HEK293 (cell line): ENCODE data around the gene KANSL1.

ENCODE experiments used
- CTCF ChIA-PET: fragments of 350-600 bp; formaldehyde crosslinking; extraction: SDS; loops from one replicate; lab custom pipeline; 2021; ENCODE audit warnings: antibody characterized with exemption; lab: Yijun Ruan, JAX
- POLR2A ChIA-PET: fragments of 300-600 bp; formaldehyde crosslinking; extraction: SDS; loops from one replicate; lab custom pipeline; 2020; ENCODE audit warnings: antibody characterized with exemption, inconsistent platforms; lab: Yijun Ruan, JAX
- H3K27ac ChIP-seq: fragments of 200-500 bp; sonication (Bioruptor generic); 2 replicates; pipeline ENCODE4 v1.5.1; 2014; ENCODE audit warnings: low read depth, low read length, control low read depth, inconsistent platforms; ENCODE audit errors: extremely low read depth
- H3K36me3 ChIP-seq, 2 experiments: fragments of 200-500 bp in 1 of 2; sonication (Bioruptor generic) in 1 of 2; 1 replicate in 1 of 2; 2 replicates in 1 of 2; pipeline ENCODE4 v1.5.1; 2014 to 2017; ENCODE audit warnings: inconsistent platforms in 2 of 2, low read length in 2 of 2; ENCODE audit not compliant: control insufficient read depth in 2 of 2, insufficient read depth in 1 of 2
- H3K4me1 ChIP-seq: fragments of 200-500 bp; sonication (Bioruptor generic); 2 replicates; pipeline ENCODE4 v1.5.1; 2014; ENCODE audit warnings: mild to moderate bottlenecking, low read length, inconsistent platforms; ENCODE audit not compliant: control insufficient read depth, insufficient read depth
- H3K4me3 ChIP-seq: 2 replicates; pipeline ENCODE4 v1.5.1; 2011; ENCODE audit warnings: low read depth, mild to moderate bottlenecking, control low read depth, low read length, moderate library complexity
- H3K9me3 ChIP-seq: fragments of 200-500 bp; sonication (Bioruptor generic); 2 replicates; pipeline ENCODE4 v1.5.1; 2014; ENCODE audit warnings: low read depth, low read length, inconsistent platforms; ENCODE audit not compliant: control insufficient read depth, insufficient read depth
- SCRT1 ChIP-seq: fragments of 450-650 bp; formaldehyde crosslinking; IDR thresholded peaks from 2 replicates; pipeline ENCODE4 v1.5.1; 2016; ENCODE audit warnings: missing biosample characterization, missing genetic modification characterization, borderline replicate concordance
- ZBTB7A ChIP-seq: fragments of 450-650 bp; formaldehyde crosslinking; IDR thresholded peaks from 2 replicates; pipeline ENCODE4 v1.5.1; 2016; ENCODE audit warnings: low read depth, missing biosample characterization, missing genetic modification characterization
- ZNF214 ChIP-seq: fragments of 450-650 bp; formaldehyde crosslinking; IDR thresholded peaks from 2 replicates; pipeline ENCODE4 v1.5.1; 2017; ENCODE audit warnings: missing biosample characterization, mild to moderate bottlenecking, missing genetic modification characterization, borderline replicate concordance
- ZNF292 ChIP-seq: fragments of 450-650 bp; formaldehyde crosslinking; IDR thresholded peaks from 2 replicates; pipeline ENCODE4 v1.5.1; 2016; ENCODE audit warnings: low read depth, missing biosample characterization, missing genetic modification characterization, borderline replicate concordance
- ZNF561 ChIP-seq: fragments of 450-650 bp; IDR thresholded peaks from 2 replicates; pipeline ENCODE4 v1.5.1; 2018; ENCODE audit warnings: missing biosample characterization, missing genetic modification characterization, borderline replicate concordance
- ZNF621 ChIP-seq: fragments of 450-650 bp; formaldehyde crosslinking; IDR thresholded peaks from 2 replicates; pipeline ENCODE4 v1.5.1; 2017; ENCODE audit warnings: missing biosample characterization, missing genetic modification characterization
- ZNF701 ChIP-seq: fragments of 450-650 bp; formaldehyde crosslinking; IDR thresholded peaks from 2 replicates; pipeline ENCODE4 v1.5.1; 2016; ENCODE audit warnings: missing biosample characterization, missing genetic modification characterization
- ZNF707 ChIP-seq: fragments of 450-650 bp; formaldehyde crosslinking; IDR thresholded peaks from 2 replicates; pipeline ENCODE4 v1.5.1; 2016; ENCODE audit warnings: missing biosample characterization, missing genetic modification characterization
- ZNF747 ChIP-seq: fragments of 450-650 bp; formaldehyde crosslinking; IDR thresholded peaks from 2 replicates; pipeline ENCODE4 v1.5.1; 2016; ENCODE audit warnings: missing biosample characterization, missing genetic modification characterization
- TF ChIP-seq, protein P1 (sequence below): fragments of 450-650 bp; formaldehyde crosslinking; IDR thresholded peaks from 2 replicates; pipeline ENCODE4 v1.5.1; 2016; ENCODE audit warnings: missing biosample characterization, missing genetic modification characterization
- TF ChIP-seq, protein P2 (sequence below): fragments of 450-650 bp; formaldehyde crosslinking; IDR thresholded peaks from 2 replicates; pipeline ENCODE4 v1.5.1; 2017; ENCODE audit warnings: missing biosample characterization, missing genetic modification characterization
- TF ChIP-seq, protein P3 (sequence below): fragments of 450-650 bp; formaldehyde crosslinking; IDR thresholded peaks from 2 replicates; pipeline ENCODE4 v1.5.1; 2016; ENCODE audit warnings: missing biosample characterization, missing genetic modification characterization
- TF ChIP-seq, protein P4 (sequence below): fragments of 450-650 bp; formaldehyde crosslinking; IDR thresholded peaks from 2 replicates; pipeline ENCODE4 v1.5.1; 2016; ENCODE audit warnings: missing biosample characterization, missing genetic modification characterization, borderline replicate concordance
- TF ChIP-seq, protein P5 (sequence below): fragments of 450-650 bp; formaldehyde crosslinking; IDR thresholded peaks from 2 replicates; pipeline ENCODE4 v1.5.1; 2016; ENCODE audit warnings: missing biosample characterization, missing genetic modification characterization

Gene KANSL1

DNA sequence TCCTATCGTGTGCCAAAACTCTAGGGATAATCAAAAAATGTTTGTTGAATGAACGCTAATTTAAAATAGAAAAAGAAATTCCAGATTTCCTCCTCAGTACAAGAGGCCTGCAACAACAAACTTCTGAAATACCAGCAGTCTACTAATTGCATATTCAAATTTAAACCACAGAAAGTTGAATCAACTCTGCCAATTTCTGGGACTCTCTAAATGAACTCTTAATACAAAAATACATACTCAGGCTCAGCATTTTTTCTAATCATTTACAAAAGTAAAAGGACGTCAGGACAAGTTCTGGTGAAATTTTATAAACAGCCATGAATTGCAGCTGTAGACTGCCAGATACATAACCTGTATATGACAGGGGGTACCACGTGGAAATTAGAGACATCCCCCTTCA is 49.0 kb downstream of the KANSL1 start:
- POLR2A ChIA-PET: interaction anchor here (1.6 kb wide), 1 partner anchor 49 kb away, joined by 8 read pairs; the partner anchor contains the start of gene KANSL1
- H3K4me3 ChIP-seq: no peak overlapping the region
- H3K4me1 ChIP-seq: peaks cover 33% of the 10 kb centered on the region

GRCh38 chr17:46143827-46144236 is 49.4 kb downstream of the KANSL1 start:
- Histone ChIP-seq H3K4me1 (peaks cover 32% of the 10 kb centered on the region), H3K4me3 (no peak overlapping the region), H3K9me3 (no peaks in the 10 kb centered on the region), H3K36me3 (peaks cover 0 to 3% of the 10 kb centered on the region in 2 experiments; a peak in 1 of 3 replicates), H3K27ac (no peak overlapping the region)
- TF ChIP-seq, protein P1, sequence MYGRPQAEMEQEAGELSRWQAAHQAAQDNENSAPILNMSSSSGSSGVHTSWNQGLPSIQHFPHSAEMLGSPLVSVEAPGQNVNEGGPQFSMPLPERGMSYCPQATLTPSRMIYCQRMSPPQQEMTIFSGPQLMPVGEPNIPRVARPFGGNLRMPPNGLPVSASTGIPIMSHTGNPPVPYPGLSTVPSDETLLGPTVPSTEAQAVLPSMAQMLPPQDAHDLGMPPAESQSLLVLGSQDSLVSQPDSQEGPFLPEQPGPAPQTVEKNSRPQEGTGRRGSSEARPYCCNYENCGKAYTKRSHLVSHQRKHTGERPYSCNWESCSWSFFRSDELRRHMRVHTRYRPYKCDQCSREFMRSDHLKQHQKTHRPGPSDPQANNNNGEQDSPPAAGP (tag by site-specific recombination): no peak
- TF ChIP-seq, protein P2, sequence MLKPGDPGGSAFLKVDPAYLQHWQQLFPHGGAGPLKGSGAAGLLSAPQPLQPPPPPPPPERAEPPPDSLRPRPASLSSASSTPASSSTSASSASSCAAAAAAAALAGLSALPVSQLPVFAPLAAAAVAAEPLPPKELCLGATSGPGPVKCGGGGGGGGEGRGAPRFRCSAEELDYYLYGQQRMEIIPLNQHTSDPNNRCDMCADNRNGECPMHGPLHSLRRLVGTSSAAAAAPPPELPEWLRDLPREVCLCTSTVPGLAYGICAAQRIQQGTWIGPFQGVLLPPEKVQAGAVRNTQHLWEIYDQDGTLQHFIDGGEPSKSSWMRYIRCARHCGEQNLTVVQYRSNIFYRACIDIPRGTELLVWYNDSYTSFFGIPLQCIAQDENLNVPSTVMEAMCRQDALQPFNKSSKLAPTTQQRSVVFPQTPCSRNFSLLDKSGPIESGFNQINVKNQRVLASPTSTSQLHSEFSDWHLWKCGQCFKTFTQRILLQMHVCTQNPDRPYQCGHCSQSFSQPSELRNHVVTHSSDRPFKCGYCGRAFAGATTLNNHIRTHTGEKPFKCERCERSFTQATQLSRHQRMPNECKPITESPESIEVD (tag by site-specific recombination): peak; percentile 81
- TF ChIP-seq SCRT1 (tag by site-specific recombination) (no peak), ZNF621 (tag by site-specific recombination) (no peak), ZNF701 (tag by site-specific recombination) (no peak), ZBTB7A (tag by site-specific recombination) (no peak), ZNF292 (no peak)
- TF ChIP-seq, protein P3, sequence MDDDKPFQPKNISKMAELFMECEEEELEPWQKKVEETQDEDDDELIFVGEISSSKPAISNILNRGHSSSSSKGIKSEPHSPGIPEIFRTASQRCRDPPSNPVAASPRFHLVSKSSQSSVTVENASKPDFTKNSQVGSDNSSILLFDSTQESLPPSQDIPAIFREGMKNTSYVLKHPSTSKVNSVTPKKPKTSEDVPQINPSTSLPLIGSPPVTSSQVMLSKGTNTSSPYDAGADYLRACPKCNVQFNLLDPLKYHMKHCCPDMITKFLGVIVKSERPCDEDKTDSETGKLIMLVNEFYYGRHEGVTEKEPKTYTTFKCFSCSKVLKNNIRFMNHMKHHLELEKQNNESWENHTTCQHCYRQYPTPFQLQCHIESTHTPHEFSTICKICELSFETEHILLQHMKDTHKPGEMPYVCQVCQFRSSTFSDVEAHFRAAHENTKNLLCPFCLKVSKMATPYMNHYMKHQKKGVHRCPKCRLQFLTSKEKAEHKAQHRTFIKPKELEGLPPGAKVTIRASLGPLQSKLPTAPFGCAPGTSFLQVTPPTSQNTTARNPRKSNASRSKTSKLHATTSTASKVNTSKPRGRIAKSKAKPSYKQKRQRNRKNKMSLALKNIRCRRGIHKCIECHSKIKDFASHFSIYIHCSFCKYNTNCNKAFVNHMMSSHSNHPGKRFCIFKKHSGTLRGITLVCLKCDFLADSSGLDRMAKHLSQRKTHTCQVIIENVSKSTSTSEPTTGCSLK (tag by site-specific recombination): no peak
- TF ChIP-seq, protein P4, sequence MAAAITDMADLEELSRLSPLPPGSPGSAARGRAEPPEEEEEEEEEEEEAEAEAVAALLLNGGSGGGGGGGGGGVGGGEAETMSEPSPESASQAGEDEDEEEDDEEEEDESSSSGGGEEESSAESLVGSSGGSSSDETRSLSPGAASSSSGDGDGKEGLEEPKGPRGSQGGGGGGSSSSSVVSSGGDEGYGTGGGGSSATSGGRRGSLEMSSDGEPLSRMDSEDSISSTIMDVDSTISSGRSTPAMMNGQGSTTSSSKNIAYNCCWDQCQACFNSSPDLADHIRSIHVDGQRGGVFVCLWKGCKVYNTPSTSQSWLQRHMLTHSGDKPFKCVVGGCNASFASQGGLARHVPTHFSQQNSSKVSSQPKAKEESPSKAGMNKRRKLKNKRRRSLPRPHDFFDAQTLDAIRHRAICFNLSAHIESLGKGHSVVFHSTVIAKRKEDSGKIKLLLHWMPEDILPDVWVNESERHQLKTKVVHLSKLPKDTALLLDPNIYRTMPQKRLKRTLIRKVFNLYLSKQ (tag by site-specific recombination): no peak
- TF ChIP-seq, protein P5, sequence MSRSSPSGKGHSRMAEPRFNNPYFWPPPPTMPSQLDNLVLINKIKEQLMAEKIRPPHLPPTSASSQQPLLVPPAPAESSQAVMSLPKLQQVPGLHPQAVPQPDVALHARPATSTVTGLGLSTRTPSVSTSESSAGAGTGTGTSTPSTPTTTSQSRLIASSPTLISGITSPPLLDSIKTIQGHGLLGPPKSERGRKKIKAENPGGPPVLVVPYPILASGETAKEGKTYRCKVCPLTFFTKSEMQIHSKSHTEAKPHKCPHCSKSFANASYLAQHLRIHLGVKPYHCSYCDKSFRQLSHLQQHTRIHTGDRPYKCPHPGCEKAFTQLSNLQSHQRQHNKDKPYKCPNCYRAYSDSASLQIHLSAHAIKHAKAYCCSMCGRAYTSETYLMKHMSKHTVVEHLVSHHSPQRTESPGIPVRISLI (tag by site-specific recombination): peak; percentile 57; the same call in 1 of the 2 replicates
- ChIA-PET CTCF (interaction anchor here (2.4 kb wide), 1 partner anchor 8 kb away, joined by 6 read pairs; no protein-coding TSS in a partner anchor), POLR2A (interaction anchor here (0.6 kb wide), 1 partner anchor 82 kb away, joined by 4 read pairs; no protein-coding TSS in a partner anchor)

More for the DNA sequence above, 49.0 kb downstream of the KANSL1 start:
- Histone ChIP-seq H3K36me3 (peaks cover 0 to 3% of the 10 kb centered on the region in 2 experiments; a peak in 1 of 3 replicates), H3K27ac (no peak overlapping the region), H3K9me3 (no peaks in the 10 kb centered on the region)
- CTCF ChIA-PET: interaction anchor here (0.7 to 2.3 kb wide), 5 partner anchors 9 to 799 kb away, joined by 3 to 20 read pairs (median 5); partner anchors contain the start of gene KANSL1
- no peak for TF ChIP-seq ZNF747 (tag by site-specific recombination)
- TF ChIP-seq ZNF707: no peak
- TF ChIP-seq ZNF561 (tag by site-specific recombination): no peak
- no peak for TF ChIP-seq ZNF214
